HG03565 (cell line): Measurements from ENCODE around the gene MRPS35.

Source experiments
- ATAC-seq: cut with Tn5 transposase; IDR thresholded peaks from one replicate; pipeline ENCODE4 v1.9.1; 2021; ENCODE audit warnings: mild to moderate bottlenecking, moderate library complexity; ENCODE audit not compliant: unreplicated experiment

MRPS35 gene

GRCh38 chr12:27771481-27772327 lies 61.1 kb downstream of the MRPS35 start:
- ATAC-seq, result no peak

GRCh38 chr12:27772328-27773049 lies 61.9 kb downstream of the MRPS35 start:
- ATAC-seq, result no peak

GRCh38 chr12:27777141-27777540 lies 66.5 kb downstream of the MRPS35 start:
- ATAC-seq, result no peak

- no peak for ATAC-seq
These were observed 67.6 kb downstream of the MRPS35 start for GRCh38 chr12:27778206-27778605.

GRCh38 chr12:27779416-27779919 lies 68.8 kb downstream of the MRPS35 start:
- peak; percentile 10 for ATAC-seq

GRCh38 chr12:27779920-27780611 lies 69.4 kb downstream of the MRPS35 start, which contains the start of the genes KLHL42 and MANSC4:
Gene KLHL42 (plus strand): TSS chr12:27780233. CDS start chr12:27780331, 98 bp downstream.
Gene MANSC4 (minus strand): TSS chr12:27780236. CDS start chr12:27771276, 8,960 bp downstream.
- ATAC-seq, result peak; percentile 62

- ATAC-seq, result peak; percentile 19
These were observed 70.2 kb downstream of the MRPS35 start for GRCh38 chr12:27780612-27781408.

GRCh38 chr12:27781680-27782079 lies 71.0 kb downstream of the MRPS35 start:
- ATAC-seq, result no peak

- ATAC-seq, result no peak
These were observed 71.8 kb downstream of the MRPS35 start for GRCh38 chr12:27782481-27782880.

GRCh38 chr12:27785882-27786570 lies 75.4 kb downstream of the MRPS35 start:
- ATAC-seq, result no peak

GRCh38 chr12:27787559-27787958 lies 76.9 kb downstream of the MRPS35 start:
- ATAC-seq, result no peak

- no peak for ATAC-seq
These were observed 79.5 kb downstream of the MRPS35 start for GRCh38 chr12:27790179-27790578.

GRCh38 chr12:27794818-27795584 lies 84.4 kb downstream of the MRPS35 start:
- no peak for ATAC-seq

GRCh38 chr12:27796128-27796527 lies 85.5 kb downstream of the MRPS35 start:
- no peak for ATAC-seq

- no peak for ATAC-seq
These were observed 86.8 kb downstream of the MRPS35 start for GRCh38 chr12:27797301-27798025.

- ATAC-seq, result no peak
These were observed 90.2 kb downstream of the MRPS35 start for GRCh38 chr12:27800819-27801218.

- ATAC-seq, result no peak
These were observed 91.0 kb downstream of the MRPS35 start for GRCh38 chr12:27801630-27802029.

GRCh38 chr12:27802511-27802910 lies 91.9 kb downstream of the MRPS35 start:
- ATAC-seq, result no peak
